ENCODE data around the gene CALML5. TPM values are rescaled to one million over a fixed set of nuclear protein-coding genes. Genes with fewer than 3 reads are reported as not detected.

CALML5 gene
- total RNA-seq, 2 donors from 2014 or later: not detected

- peak in 1 of 2 donors; percentile 75 for ATAC-seq
- DNase-seq: no peak
- intact Hi-C loops (cut with DNase I): no loop called here
Measured at GRCh38 chr10:5491477-5491876, 7.9 kb downstream of the CALML5 start.

GRCh38 chr10:5490698-5491464, 8.5 kb downstream of the CALML5 start:
- ATAC-seq: peak in 1 of 2 donors; percentile 56
- intact Hi-C loops (cut with DNase I): no loop called here
- DNase-seq: no peak

GRCh38 chr10:5490032-5490431, 9.3 kb downstream of the CALML5 start:
- no peak for ATAC-seq
- no peak for DNase-seq
- intact Hi-C loops (cut with DNase I): no loop called here

GRCh38 chr10:5488272-5489161, 10.9 kb downstream of the CALML5 start:
- DNase-seq (no peak), ATAC-seq (peak; percentile 15 to 89)
- intact Hi-C loops (cut with DNase I): no loop called here

- intact Hi-C loops (cut with DNase I): no loop called here
- DNase-seq: no peak
- peak in 1 of 2 donors; percentile 45 for ATAC-seq
Measured at GRCh38 chr10:5486853-5487235, 12.5 kb downstream of the CALML5 start.

GRCh38 chr10:5485948-5486852, 13.2 kb downstream of the CALML5 start:
- no peak for ATAC-seq
- intact Hi-C loops (cut with DNase I): no loop called here
- DNase-seq: no peak

- intact Hi-C loops (cut with DNase I): no loop called here
- no peak for DNase-seq
- ATAC-seq: no peak
Measured at GRCh38 chr10:5485290-5485689, 14.1 kb downstream of the CALML5 start.

GRCh38 chr10:5484205-5484604, 15.2 kb downstream of the CALML5 start:
- intact Hi-C loops (cut with DNase I): no loop called here

GRCh38 chr10:5482016-5482415, 17.4 kb downstream of the CALML5 start:
- intact Hi-C loops (cut with DNase I): no loop called here
- DNase-seq: no peak
- no peak for ATAC-seq

More at GRCh38 chr10:5484205-5484604, 15.2 kb downstream of the CALML5 start:
- DNase-seq (no peak), ATAC-seq (no peak)

- intact Hi-C loops (cut with DNase I): no loop called here
- ATAC-seq: no peak
- no peak for DNase-seq
Measured at GRCh38 chr10:5481121-5481520, 18.2 kb downstream of the CALML5 start.

- ATAC-seq (no peak), DNase-seq (no peak)
- intact Hi-C loops (cut with DNase I): no loop called here
Measured at GRCh38 chr10:5480162-5480941, 19.0 kb downstream of the CALML5 start.

GRCh38 chr10:5479481-5480161, 19.7 kb downstream of the CALML5 start:
- ATAC-seq (no peak), DNase-seq (no peak)
- intact Hi-C loops (cut with DNase I): no loop called here

GRCh38 chr10:5478694-5479305, 20.6 kb downstream of the CALML5 start:
- no peak for ATAC-seq
- intact Hi-C loops (cut with DNase I): no loop called here

GRCh38 chr10:5477948-5478693, 21.2 kb downstream of the CALML5 start:
- DNase-seq (no peak), ATAC-seq (no peak)
- intact Hi-C loops (cut with DNase I): no loop called here

More at GRCh38 chr10:5478694-5479305, 20.6 kb downstream of the CALML5 start:
- no peak for DNase-seq

GRCh38 chr10:5476918-5477525, 22.3 kb downstream of the CALML5 start:
- no peak for DNase-seq
- intact Hi-C loops (cut with DNase I): no loop called here
- ATAC-seq: no peak
